Heart left ventricle (tissue), 16 donors: ENCODE measurements around the gene ZGPAT. TPM values are rescaled to one million over a fixed set of nuclear protein-coding genes. Genes with fewer than 3 reads are reported as not detected.
"Not testable (repeated sequence)": the region's sequence is repeated elsewhere in the genome, so short reads cannot be mapped to it uniquely, and the experiment has no call there.

ENCODE experiments used
- ATAC-seq, 4 donors: fragments of 200-7000 bp; cut with Tn5 transposase; one replicate each; pipeline ENCODE4 v1.9.1; 2020 to 2022; ENCODE audit warnings: moderate library complexity in 4 of 4, mild to moderate bottlenecking in 3 of 4, moderate number of reproducible peaks in 1 of 4
- DNase-seq, 5 donors: peaks; one replicate each; pipeline ENCODE4 v3.0.0-alpha.2; 2020
- H3K27ac ChIP-seq, 12 donors: fragments of 200-600 bp; sonication (generic) in 4 of 12; one replicate each; pipeline versions ENCODE4 v1.5.0 to v1.8.0; 2016 to 2022; ENCODE audit warnings: mild to moderate bottlenecking in 2 of 12
- H3K27me3 ChIP-seq, 9 donors: fragments of 200-600 bp; sonication (generic) in 2 of 9; one replicate each; pipeline versions ENCODE4 v1.5.1 to v1.8.0; 2016 to 2022; ENCODE audit warnings: mild to moderate bottlenecking in 3 of 9
- H3K36me3 ChIP-seq, 9 donors: fragments of 200-600 bp; sonication (generic) in 2 of 9; one replicate each; pipeline versions ENCODE4 v1.5.0 to v1.8.0; 2018 to 2022; ENCODE audit warnings: mild to moderate bottlenecking in 2 of 9
- H3K4me1 ChIP-seq, 12 donors: fragments of 200-600 bp; sonication (generic) in 4 of 12; one replicate each; pipeline versions ENCODE4 v1.5.0 to v1.8.0; 2016 to 2022; ENCODE audit warnings: mild to moderate bottlenecking in 3 of 12
- H3K4me3 ChIP-seq, 12 donors: fragments of 200-600 bp; sonication (generic) in 4 of 12; one replicate each; pipeline versions ENCODE4 v1.5.0 to v1.8.0; 2017 to 2022; ENCODE audit warnings: mild to moderate bottlenecking in 9 of 12, moderate library complexity in 4 of 12
- H3K9me3 ChIP-seq, 12 donors: fragments of 200-600 bp; sonication (generic) in 4 of 12; one replicate each; pipeline versions ENCODE4 v1.5.0 to v1.8.0; 2016 to 2022; ENCODE audit warnings: mild to moderate bottlenecking in 1 of 12
- CTCF ChIP-seq, 12 donors: fragments of 200-600 bp; sonication (generic) in 4 of 12; IDR thresholded peaks; one replicate each; pipeline versions ENCODE4 v1.5.0 to v1.8.0; 2018 to 2022; ENCODE audit warnings: antibody characterized with exemption in 12 of 12, mild to moderate bottlenecking in 5 of 12
- POLR2A ChIP-seq, 2 donors: fragments of 450-650 bp; IDR thresholded peaks; one replicate each; pipeline ENCODE4 v1.6.1; 2017; ENCODE audit warnings: antibody characterized with exemption in 2 of 2, mild to moderate bottlenecking in 2 of 2, moderate library complexity in 2 of 2
- WGBS, 4 donors: extraction: QIAGEN DNeasy Blood & Tissue Kit in 2 of 4; methylation state at CpG; one replicate each; pipeline versions ENCODE4 v1.1.5 to v1.1.7; 2013 to 2018; 5-methylcytosine and 5-hydroxymethylcytosine counted together
- intact Hi-C, 10 donors: fragments of 100-400 bp; cut with DNase I; formaldehyde crosslinking; loops; one replicate each; pipeline versions ENCODE4 v1.11.1 to v1.14.2; 2022
- polyA plus RNA-seq, 2 donors: library from polyadenylated mRNA; stranded (reverse); fragments of 200-250 nt; gene quantifications; one replicate each; pipeline ENCODE4 v1.2.3, GENCODE V29; 2013
- total RNA-seq, 9 donors: library from RNA; depleted of rRNA in 2 of 9; stranded (reverse); fragments of >200 nt in 2 of 9; fragmentation: NEBNext Ultra II Directional in 3 of 9; extraction: Animal tissue kit (Norgen Biotek cat#: 25700) in 3 of 9; gene quantifications; one replicate each; pipeline versions ENCODE4 v1.1.0 to v1.2.4, GENCODE V29; 2016 to 2023
- donor health status: ischemic (EF 13 %, LVEDD 7.1; RV severe dilation, severe dysfunction).
- donor health status: healthy with polysubstance abuse.
- donor health status: DM: no; HTN: yes; CAD: no.
- donor health status: DM: no; HTN: no; CAD: no.
- donor health status: ischemic (EF 25% LVEDD 6.9; RV normal size, moderate dysfunction).
- donor health status: ischemic (EF 25% LVEDD 5.7; RV mildly dilated, moderate dysfunction).
- donor health status: healthy.
- donor health status: DM: yes; HTN: yes; CAD: no.
- donor health status: ischemic (EF 35%, LVEDD 5.7; RV mildly dilated, moderate dysfunction).
- donor health status: nonischemic (EF 11% LVEDD 7.7; RV severe dilation, severe dysfunction).
- donor health status: DM: yes; HTN: yes; CAD: no.
- donor health status: PGD.
- donor health status: ischemic (EF 29% LVEDD 5.4; RV normal size, mild dysfunction).
- donor health status: nonischemic (EF 23%, LVEDD 6.1; RV moderate dilation, normal function).

The ZGPAT gene
- total and polyA plus RNA-seq, 11 donors, result 12.9 to 34.4 (median 20.0) TPM

- Histone ChIP-seq H3K27ac (no peak overlapping the region), H3K27me3 (no peaks in the 10 kb centered on the region), H3K36me3 (peaks cover 0 to 71% (median 49%) of the 10 kb centered on the region in 9 donors), H3K9me3 (no peaks in the 10 kb centered on the region), H3K4me3 (no peak overlapping the region), H3K4me1 (no peaks in the 10 kb centered on the region)
- intact Hi-C loops, result no loop called here
- no peak for DNase-seq
- ATAC-seq, result no peak
- WGBS, 4 donors, result 92 to 94% (median 93%) methylated on average over 16 of the region's 16 CpGs
- TF ChIP-seq POLR2A (IDR thresholded peaks at IDR 0.05) (no peak), CTCF (IDR thresholded peaks at IDR 0.05) (no peak)
Observed at GRCh38 chr20:63667858-63668257, 40.0 kb upstream of the ZGPAT start.

- ATAC-seq (no peak), DNase-seq (no peak)
- TF ChIP-seq POLR2A (IDR thresholded peaks at IDR 0.05) (no peak), CTCF (IDR thresholded peaks at IDR 0.05) (no peak)
- no peaks in the 10 kb centered on the region for H3K4me1 ChIP-seq
- intact Hi-C loops, result no loop called here
- H3K36me3 ChIP-seq, result peaks cover 0 to 66% (median 50%) of the 10 kb centered on the region in 9 donors
- WGBS, 4 donors, result 91 to 98% (median 96%) methylated on average over 11 of the region's 11 CpGs
- H3K27ac ChIP-seq, result no peak overlapping the region
- no peak overlapping the region for H3K4me3 ChIP-seq
- no peaks in the 10 kb centered on the region for H3K27me3 ChIP-seq
- H3K9me3 ChIP-seq, result no peaks in the 10 kb centered on the region
Observed at GRCh38 chr20:63668351-63668750, 39.5 kb upstream of the ZGPAT start.

GRCh38 chr20:63671695-63672094 is 36.1 kb upstream of the ZGPAT start:
- not testable (repeated sequence) for H3K27ac ChIP-seq, H3K4me1 ChIP-seq, ATAC-seq, H3K9me3 ChIP-seq, DNase-seq, H3K27me3 ChIP-seq, H3K4me3 ChIP-seq
- WGBS, 4 donors, result 93 to 97% (median 96%) methylated on average over 12 of the region's 12 CpGs
- peaks cover 0 to 70% (median 62%) of the 10 kb centered on the region in 9 donors for H3K36me3 ChIP-seq
- intact Hi-C loops, result loop anchor here in 1 of 10 donors (10.0 kb wide), 1 partner anchor 63 kb away; the partner anchor contains the start of genes LIME1 and SLC2A4RG

GRCh38 chr20:63672666-63673065 is 35.2 kb upstream of the ZGPAT start:
- Histone ChIP-seq H3K4me1 (no peaks in the 10 kb centered on the region), H3K27me3 (no peaks in the 10 kb centered on the region), H3K36me3 (peaks cover 0 to 67% (median 54%) of the 10 kb centered on the region in 9 donors), H3K9me3 (no peaks in the 10 kb centered on the region), H3K27ac (no peak overlapping the region), H3K4me3 (no peak overlapping the region)
- 93 to 100% (median 96%) methylated on average over 3 to 10 of the region's 10 CpGs for WGBS, 4 donors
- ATAC-seq (no peak), DNase-seq (peak in 1 of 5 donors; percentile 46)
- intact Hi-C loops, result loop anchor here in 1 of 10 donors (10.0 kb wide), 1 partner anchor 62 kb away; the partner anchor contains the start of genes LIME1 and SLC2A4RG
- TF ChIP-seq CTCF (IDR thresholded peaks at IDR 0.05), result no peak
- no peak for TF ChIP-seq POLR2A (IDR thresholded peaks at IDR 0.05)

GRCh38 chr20:63673951-63674350 is 33.9 kb upstream of the ZGPAT start:
- H3K36me3 ChIP-seq, result peaks cover 0 to 62% (median 43%) of the 10 kb centered on the region in 9 donors
- WGBS, 4 donors, result 89 to 98% (median 95%) methylated on average over 8 to 14 of the region's 14 CpGs
- no peaks in the 10 kb centered on the region for H3K9me3 ChIP-seq
- no peak for TF ChIP-seq CTCF (IDR thresholded peaks at IDR 0.05)
- no peak for TF ChIP-seq POLR2A (IDR thresholded peaks at IDR 0.05)
- H3K4me1 ChIP-seq, result no peaks in the 10 kb centered on the region
- H3K27me3 ChIP-seq, result no peaks in the 10 kb centered on the region
- DNase-seq (peak in 1 of 5 donors; percentile 51), ATAC-seq (peak in 1 of 4 donors; percentile 32)
- intact Hi-C loops, result loop anchor here in 1 of 10 donors (10.0 kb wide), 1 partner anchor 61 kb away; the partner anchor contains the start of genes LIME1 and SLC2A4RG
- H3K27ac ChIP-seq, result no peak overlapping the region
- no peak overlapping the region for H3K4me3 ChIP-seq
